DMS153 treated with DMSO at 0.1 percent for 48 hours (cell line): ENCODE measurements around the gene RPP25L.
"Not testable (repeated sequence)": the region's sequence is repeated elsewhere in the genome, so short reads cannot be mapped to it uniquely, and the experiment has no call there.

ENCODE experiments used
- DNase-seq: peaks from one replicate; lab custom pipeline; 2025; ENCODE audit not compliant: unreplicated experiment; lab: John Stamatoyannopoulos, UW

Gene RPP25L, protein sequence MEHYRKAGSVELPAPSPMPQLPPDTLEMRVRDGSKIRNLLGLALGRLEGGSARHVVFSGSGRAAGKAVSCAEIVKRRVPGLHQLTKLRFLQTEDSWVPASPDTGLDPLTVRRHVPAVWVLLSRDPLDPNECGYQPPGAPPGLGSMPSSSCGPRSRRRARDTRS

DNA sequence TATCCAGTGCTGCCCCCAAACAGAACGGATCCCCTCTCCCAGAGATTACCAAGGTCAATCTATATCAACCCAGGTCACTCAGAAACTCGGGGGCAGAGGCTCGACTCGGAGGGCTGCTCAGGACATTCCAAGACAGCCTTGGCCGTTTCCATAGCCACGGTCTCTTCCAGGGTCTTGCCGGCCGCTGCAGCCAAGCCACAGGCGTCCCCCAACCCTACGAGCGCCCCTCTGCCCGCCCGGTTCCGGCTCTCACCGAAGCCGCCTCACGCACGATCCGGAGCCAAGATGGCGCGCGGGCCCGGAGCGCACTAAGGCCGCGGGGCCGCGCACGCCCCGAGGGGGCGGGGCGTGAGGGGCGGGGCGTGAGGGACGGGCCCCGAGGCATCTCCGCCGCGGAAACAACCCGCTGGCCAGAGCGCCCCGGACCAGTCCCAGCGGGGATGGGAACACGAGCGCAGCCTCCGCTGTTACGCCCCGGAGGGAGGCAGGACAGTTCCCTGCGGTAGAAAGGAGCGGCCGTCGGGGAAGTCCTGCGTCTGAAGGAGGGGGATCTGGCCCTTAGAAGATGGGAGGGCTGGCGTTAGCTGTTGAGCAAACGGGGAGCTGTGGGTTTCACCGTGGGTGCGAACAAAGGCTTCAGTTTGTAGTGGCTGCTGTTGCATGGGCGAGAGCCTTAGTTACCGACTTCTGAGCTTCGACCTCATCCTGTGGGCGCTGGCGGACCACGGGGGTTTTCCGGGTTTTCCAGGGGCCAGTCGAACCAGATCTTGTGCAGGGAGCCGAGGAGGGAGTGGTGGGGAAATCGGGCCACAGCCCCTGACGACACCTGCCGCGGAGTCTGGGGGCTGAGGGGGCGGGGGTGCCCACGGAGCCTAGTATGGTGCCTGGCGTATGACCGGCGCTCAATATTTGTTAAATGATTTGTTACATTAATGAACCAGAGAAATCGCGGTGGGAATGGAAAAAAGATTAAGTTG, at the start of gene RPP25L:
Gene RPP25L (minus strand): TSS at position 287 of the 977 bp plus-strand sequence. CDS start 801 bp downstream, outside the sequence.
- peak; percentile 49 for DNase-seq

DNA sequence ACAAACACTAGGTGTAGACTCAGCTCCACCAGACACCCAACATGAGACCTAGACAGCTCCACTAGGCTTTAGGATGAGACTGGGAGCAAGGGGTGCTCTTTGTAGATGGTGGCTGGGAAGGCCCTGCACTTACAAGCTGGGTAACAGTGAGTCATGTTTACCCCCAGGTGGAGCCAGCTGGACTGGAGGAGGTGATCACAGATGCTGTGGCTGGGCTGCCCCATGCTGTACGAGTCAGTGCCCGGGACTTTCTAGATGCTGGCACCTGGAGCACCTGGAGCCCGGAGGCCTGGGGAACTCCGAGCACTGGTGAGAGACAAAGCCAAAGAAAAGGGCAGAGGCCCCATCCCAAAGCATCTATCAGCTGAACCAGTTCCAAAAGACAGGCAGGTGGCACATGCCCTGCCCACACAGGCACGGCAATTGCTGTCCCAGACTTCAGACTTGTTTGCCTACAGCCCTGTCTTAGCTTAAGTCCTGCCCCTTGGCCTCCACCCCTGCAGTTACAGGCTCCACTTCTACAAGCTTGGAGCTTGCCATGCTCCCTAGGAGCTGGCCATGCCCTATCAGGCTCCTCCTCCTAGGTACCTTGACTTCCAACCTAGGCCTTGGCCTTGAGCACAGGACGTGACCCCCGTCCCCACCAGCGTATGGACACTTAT, 47.8 kb upstream of the RPP25L start:
- DNase-seq: no peak

DNA sequence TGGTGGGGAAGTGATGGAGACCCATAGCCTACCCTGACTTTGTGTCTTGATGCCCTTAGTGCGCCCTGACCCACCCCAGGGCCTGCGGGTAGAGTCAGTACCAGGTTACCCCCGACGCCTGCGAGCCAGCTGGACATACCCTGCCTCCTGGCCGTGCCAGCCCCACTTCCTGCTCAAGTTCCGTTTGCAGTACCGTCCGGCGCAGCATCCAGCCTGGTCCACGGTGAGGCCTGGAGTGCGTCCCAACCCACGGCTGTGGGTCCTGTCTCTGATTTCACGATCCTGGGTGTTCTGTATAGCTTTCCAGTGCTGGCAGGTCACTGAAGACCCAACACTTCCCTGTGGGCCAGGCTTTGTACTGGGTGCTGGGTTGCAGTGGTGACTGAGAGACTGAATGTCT, 46.6 kb upstream of the RPP25L start:
- no peak for DNase-seq

DNA sequence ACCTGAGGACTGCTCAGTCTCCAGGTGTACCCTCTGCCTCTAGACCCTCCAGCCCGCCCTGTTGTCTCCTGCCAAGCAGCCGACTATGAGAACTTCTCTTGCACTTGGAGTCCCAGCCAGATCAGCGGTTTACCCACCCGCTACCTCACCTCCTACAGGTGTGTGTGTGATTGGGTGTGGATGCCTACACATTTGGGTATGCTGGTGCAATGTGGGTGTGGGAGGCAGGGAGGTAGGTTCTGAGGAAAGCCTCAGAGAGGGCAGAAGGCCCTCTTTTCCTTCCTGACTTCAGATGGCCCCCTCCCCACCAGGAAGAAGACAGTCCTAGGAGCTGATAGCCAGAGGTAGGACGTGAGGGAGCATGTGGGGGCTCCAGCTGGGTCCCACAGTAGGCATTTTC, 45.1 kb upstream of the RPP25L start:
- no peak for DNase-seq

DNA sequence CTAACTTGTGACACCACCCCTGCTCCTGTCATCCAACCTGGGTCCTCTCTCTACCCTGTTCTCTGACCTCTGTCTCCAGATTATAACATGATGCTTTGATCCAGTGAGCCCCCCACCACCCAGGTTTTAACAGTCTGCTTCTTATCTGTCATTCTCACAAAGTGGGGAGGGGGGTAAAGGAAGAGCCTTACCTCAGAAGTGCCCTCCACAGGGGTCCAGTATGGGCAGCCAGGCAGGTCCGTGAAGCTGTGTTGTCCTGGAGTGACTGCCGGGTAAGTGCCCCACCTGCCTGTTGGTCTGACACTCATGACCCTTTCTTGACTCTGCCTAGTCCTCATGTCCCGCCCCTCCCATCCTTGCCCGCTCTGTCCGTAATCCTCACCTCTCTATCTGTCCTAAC, 43.5 kb upstream of the RPP25L start:
- DNase-seq: no peak

DNA sequence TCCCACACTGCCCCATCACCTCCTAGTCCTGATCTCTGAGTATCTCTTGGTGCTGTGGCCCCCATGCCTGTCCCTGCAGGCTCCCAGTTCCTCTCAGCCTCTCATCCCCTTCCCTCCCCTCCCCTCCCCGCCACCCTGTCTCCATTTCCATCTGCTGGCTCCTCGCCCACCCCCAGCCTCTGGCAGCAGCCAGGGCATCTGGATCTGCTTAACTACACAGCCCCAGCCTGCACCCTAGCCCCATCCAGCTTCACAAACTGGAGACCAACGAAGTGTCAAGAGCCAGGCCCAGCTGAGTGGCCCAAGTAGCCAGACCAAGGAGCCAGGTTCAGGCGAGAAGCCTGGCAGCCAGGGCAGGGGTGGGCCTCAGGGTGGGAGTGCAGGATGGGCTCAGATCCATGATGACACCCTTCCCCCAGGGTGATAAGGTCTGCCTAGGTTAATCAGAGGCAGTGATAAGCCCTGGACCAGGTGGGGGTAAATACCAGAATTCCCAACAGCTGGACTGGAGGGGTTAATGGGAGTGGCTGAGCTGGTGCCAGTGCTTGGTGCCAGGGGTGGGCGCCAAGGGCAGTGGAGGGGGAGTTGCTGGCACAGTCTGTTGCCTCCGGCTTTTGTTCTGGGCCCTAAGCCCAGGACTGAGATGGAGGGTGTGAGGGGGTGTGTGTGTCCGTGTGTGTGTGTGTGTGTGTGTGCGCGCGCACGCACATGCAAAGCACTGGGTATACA, 42.6 kb upstream of the RPP25L start:
- DNase-seq: no peak

DNA sequence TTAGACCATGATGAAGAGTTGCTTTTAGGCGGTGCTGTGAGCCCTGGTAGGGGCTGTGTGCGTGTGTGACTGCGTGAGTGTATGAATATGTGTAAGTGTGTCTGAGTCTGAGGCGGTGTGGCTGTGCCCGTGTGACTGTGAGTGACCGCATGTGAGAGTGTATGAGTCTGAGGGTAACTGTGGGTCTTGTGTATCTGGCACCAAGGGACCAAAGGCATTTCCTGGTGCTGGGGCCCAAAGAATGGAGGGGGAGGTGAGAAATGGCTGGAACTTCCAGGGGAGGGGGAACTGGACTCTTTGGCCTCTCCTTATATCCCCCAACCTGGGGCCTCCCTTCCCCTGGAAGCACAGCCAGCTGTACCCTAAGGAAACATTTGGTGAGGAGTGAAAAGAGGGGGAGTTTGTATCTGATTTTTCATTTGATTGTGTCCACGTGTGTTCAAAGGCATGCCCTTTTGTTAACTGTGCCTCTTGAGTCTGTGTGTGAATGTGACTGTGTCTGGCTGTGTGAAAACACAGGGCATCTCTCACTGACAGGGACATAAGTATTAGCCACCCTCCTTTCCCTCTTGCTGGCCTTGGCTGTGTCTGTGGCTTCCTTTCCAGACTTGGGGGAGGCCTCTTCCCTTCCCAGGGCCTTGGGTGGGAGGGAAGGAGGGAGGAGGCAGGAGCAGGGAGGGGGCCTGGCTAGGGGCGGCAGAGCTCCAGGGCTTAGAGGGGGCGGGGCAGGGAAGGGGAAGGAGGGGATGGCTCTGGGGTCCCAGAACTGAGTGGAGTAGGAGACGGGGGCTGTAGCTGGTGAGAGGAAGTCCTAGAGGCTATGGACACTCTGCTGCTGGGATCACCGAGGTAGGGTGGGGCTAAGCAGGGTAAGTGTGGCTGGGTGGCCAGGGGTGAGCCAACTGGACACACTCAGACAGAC, 41.5 kb upstream of the RPP25L start:
- DNase-seq: no peak

DNA sequence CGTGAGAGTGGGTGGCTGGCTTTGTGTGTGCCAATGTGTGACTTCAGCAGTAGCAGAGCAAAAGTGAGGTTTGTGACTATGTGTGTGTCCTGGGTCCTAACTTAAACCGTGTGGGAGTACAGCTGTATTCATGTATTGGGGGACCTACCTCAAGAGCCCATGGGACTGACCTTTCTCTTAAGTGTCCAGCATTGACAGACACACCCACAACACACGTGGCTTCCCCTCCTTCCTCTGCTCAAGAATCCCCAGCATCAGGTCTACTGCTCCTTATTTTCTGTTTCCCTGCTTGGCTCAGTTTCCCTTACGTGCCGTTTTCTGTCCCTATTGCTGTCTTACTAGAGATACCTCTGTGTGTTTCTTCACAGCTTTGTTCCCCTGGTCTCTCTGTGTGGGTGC, 40.7 kb upstream of the RPP25L start:
- no peak for DNase-seq

DNA sequence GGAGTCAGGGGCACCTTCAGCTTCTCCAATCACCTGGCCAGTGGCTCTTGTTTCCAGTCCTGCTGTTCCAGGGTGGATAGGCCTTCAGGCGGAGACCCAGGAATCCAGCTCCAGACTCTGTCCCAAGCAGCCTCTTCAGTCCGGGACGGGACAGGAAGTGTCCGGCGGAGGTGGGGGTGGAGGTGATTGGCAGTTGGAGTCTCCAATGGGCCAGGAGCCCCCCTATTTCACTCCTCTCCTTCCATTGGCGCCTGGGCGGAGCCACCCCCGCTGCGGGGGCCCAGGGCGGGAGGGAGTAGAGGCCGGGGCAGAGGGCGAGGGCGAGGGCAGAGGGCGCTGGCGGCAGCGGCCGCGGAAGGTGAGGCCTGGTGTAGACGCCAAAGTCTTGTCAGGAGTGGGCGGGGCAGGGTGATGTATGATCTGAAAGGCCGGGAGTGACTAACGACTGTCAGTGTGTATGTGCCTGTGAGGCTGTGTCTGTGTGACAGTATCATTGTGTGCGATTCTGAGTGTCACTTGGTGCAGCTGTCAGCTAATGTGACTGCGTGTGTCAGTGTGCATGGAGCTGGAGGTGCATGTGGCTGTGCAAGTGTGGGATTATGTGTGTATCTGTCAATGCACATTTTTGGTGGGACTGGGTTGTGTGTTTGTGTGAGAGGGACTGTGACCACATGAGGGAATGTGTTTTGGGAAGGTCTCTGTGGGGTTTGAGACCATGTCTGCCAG, 40.1 kb upstream of the RPP25L start, which contains the start of gene IL11RA:
Gene IL11RA (plus strand): TSS at position 310 of the 726 bp plus-strand sequence. CDS start 3,033 bp downstream, outside the sequence.
- peak; percentile 63 for DNase-seq

DNA sequence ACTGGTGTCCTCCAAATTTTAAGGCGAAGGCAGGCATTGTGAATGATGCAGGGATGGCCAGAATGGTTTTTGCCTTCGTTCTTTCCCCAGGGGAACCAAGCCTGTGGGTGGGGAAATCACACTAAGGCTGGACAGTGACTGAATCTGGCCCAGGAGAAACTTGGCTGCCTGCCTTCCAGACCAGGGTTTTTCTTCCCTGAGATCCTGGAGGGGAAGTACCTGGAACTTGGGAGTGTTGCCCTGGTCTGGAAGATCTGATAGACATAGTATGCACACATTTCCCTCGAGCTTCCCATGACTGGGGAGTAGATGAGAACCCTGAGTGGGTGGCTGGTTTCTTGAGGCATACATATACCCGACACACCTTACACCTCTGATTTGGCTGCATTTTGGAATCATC, 39.4 kb upstream of the RPP25L start:
- DNase-seq: no peak

DNA sequence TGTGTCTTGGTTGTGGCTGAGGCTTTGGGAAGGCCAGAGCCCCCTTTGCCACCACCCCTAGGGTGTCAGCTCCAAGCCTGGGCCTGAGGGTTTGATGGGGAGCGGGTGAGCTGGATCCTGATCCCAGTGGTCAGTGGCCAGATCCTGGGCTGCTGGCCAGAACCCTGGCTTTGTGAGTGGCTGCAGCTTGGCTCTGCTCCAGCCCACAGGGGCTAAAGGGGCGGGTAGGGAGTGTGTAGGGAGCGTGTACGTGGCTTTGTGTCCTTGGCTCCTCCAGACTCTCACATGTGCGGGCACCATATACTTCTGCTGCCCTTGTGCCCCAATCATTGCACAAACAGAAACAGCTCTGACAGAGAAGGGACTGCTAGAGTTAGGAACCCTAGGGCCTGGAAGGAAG, 38.9 kb upstream of the RPP25L start:
- DNase-seq: no peak

DNA sequence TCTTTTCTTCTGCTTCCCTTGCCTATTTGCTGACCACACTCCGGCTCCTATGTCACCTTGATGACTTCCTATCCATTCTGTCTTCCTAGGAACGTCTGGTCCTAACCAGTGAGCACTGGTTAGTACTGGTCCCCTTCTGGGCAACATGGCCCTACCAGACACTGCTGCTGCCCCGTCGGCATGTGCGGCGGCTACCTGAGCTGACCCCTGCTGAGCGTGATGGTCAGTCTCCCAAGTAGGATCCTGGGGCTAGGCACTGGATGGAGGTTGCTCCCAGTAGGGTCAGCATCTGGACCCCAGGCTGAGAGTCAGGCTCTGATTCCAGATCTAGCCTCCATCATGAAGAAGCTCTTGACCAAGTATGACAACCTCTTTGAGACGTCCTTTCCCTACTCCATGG, 36.8 kb upstream of the RPP25L start:
- no peak for DNase-seq

DNA sequence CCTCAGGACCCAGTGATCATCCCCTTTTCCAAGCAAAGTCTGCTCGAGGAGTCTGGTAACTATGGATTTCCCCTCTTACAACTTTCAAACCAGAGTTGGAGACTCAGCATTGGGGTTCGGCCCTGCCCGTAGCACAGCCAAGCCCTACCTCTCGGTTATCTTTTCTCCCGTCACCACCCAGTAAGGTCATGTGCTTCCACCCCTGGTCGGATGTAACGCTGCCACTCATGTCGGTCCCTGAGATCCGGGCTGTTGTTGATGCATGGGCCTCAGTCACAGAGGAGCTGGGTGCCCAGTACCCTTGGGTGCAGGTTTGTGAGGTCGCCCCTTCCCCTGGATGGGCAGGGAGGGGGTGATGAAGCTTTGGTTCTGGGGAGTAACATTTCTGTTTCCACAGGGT, 35.8 kb upstream of the RPP25L start:
- no peak for DNase-seq

DNA sequence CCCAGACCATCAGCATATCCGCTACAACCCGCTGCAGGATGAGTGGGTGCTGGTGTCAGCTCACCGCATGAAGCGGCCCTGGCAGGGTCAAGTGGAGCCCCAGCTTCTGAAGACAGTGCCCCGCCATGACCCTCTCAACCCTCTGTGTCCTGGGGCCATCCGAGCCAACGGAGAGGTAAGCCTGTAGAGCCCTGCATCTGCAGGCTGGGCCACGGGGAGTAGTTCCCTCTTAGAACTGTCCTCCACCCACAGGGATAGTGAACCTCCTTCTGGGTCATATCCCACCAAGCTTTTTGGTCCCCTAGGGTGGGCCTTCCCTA, 35.1 kb upstream of the RPP25L start:
- DNase-seq: no peak

DNA sequence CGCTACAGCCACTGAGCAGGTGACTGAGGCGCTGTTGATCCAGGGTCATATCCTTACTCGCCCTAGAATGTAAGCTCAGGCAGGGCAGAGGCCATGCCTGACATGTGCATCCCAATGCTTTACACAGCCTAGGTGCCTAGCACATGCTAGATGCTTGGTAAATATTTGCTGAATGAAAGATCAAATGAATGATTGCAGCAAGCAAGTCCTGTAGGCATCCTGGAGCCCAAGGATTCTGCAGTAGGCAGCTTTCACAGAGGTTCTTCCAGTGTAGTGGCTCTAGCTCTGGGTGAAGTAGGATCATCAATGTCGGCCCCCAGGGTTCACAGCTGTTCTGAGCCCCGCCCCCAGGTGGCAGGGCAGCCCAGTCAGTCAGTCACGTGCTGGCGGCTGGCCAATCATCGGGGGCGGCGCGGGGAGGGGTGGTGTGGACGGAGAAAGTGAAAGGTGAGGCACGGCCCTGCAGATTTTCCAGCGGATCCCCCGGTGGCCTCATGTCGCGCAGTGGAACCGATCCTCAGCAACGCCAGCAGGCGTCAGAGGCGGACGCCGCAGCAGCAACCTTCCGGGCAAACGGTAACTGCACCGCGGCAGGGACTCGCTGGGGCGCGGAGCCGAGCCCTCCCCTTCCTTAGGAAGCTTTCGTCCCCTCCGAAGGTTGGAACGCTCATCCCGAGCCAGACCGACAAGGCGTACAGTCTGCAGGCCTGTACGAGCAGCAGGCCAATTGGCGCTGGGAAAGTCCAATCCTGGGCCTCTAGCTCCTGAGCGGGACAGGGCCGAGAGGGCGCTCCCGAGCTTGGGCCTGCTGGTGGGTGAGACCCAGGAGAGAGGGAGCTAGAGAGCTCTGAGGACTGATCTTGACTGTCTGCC, 34.5 kb upstream of the RPP25L start, which contains the start of gene GALT:
Gene GALT (plus strand): TSS at position 465 of the 873 bp plus-strand sequence. CDS start 30 bp downstream, at position 495.
- DNase-seq: peak; percentile 74

DNA sequence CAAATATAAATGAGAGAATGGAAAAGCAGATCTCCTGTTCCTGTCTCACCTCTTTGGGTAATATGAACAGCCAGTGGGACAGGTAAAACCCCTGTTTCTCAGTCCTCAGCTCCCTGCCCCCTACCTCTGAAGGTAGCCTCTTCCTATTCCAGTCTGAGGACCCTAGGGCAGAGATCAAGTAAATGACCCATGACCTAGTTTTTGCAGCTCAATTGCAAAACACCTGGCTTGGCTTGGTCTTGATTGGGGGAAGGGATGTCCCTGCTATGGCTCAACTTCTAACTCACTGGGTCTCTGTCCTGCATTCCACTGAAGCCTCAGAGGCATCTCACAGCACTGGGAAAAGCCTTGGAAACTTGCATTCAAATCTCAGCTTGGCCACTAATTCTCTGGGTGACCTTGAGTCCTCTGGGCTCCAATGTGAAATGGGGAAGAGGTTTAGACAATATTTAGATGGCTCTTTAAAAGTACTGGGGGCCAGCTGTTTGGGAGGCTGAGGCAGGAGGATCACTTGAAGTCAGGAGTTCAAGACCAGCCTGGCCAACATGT, 32.9 kb upstream of the RPP25L start:
- DNase-seq: no peak

DNA sequence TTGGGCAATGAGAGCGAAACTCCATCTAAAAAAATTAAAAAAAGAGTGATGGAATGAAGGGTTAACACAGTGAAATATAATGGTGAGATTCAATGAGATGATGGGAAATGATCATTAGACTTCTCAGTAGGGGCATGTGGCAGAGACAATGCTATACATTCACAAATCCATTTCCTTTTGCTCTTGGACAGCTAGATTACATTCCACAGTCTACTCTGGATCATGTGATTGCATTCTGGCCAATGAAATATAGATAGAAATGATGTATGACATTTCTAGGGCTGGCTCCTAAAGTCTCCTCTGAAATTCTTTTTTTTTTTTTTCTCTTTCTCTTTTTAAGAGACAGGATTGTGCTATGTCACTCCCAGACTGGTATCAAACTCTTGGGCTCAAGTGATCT, 30.8 kb upstream of the RPP25L start:
- DNase-seq: no peak

DNA sequence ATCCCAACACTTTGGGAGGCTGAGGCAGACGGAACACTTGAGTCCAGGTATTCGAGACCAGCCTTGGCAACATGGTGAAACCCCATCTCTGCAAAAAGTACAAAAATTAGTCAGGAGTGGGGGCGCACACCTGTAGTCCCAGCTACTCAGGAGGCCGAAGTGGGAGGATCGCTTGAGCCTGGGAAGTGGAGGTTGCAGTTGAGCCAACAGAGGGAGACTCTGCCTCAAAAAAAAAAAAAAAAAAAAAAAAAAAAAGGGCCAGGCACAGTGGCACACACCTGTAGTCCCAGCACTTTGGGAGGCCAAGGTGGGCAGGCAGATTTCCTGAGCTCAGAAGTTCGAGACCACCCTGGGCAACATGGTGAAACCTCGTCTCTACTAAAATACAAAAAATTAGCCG, 27.4 kb upstream of the RPP25L start:
- DNase-seq: not testable (repeated sequence)
